ENCODE results near the gene PCDHA10. TPM values are rescaled to one million over a fixed set of nuclear protein-coding genes. Genes with fewer than 3 reads are reported as not detected.
"Not testable (repeated sequence)": the region's sequence is repeated elsewhere in the genome, so short reads cannot be mapped to it uniquely, and the experiment has no call there.

The PCDHA10 gene
- total and polyA plus RNA-seq, 2 of the 4 experiments (the other 2 are of a cell fraction), result under 0.01 to 0.02 TPM

DNA sequence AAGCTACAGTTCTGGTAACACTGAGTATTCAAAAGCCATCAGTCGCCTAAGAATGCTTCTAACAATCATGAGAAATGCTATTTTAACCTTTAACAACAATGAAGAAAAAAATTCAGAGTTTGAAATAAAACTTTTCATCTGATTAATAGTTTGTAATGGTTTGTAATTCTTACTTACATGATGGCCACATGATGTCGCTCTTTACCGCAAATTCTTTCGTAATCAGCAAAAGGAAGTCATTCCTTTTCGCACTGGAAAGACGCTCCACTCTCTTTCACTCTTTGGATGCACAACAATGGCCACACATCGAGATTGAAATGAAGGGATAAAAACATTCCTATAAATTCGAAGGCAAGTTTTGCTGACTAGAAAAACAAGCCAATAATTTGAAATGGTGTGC is 21.7 kb upstream of the PCDHA10 start, which contains the start of gene PCDHA7:
PCDHA7 (plus strand) TSS at position 277 of the 400 bp plus-strand sequence; CDS start at position 392, 115 bp downstream.
- no peak within 1 kb of the TSS for H2BK15ac ChIP-seq (ENCODE audit: low read depth, low read length)
- H3K4me1 ChIP-seq (ENCODE audit: control insufficient read depth, insufficient read depth, low read length), result no peaks in the 10 kb centered on the region
- no peak within 1 kb of the TSS for H3K27ac ChIP-seq (ENCODE audit: insufficient read depth, low read length)
- no peak within 1 kb of the TSS for H2AK5ac ChIP-seq (ENCODE audit: low read depth, low read length)
- no peak within 1 kb of the TSS for H2BK120ac ChIP-seq (ENCODE audit: low read depth, low read length)
- intact Hi-C loops (cut with micrococcal nuclease), result no loop called here
- no peak within 1 kb of the TSS for H2BK20ac ChIP-seq (ENCODE audit: low read depth, low read length)
- H3K9me3 ChIP-seq (ENCODE audit: control insufficient read depth, insufficient read depth, low read length), result peaks cover 22% of the 10 kb centered on the region
- H3K36me3 ChIP-seq (ENCODE audit: control insufficient read depth, insufficient read depth, low read length), result no peaks in the 10 kb centered on the region
- dilution Hi-C loops (cut with HindIII; ENCODE audit: low sequenced_read_pairs, unreplicated experiment), result no loop called here
- no peak for ATAC-seq (ENCODE audit: low read depth)
- H3K4me3 ChIP-seq (ENCODE audit: insufficient read depth, low read depth, low read length), result 0 out of 2 replicates have a peak within 1 kb of the TSS, but pooled peaks have one; percentile 7
- H4K91ac ChIP-seq (ENCODE audit: insufficient read depth, low read depth, low read length), result no peak within 1 kb of the TSS
- H2AFZ ChIP-seq (replicated peaks; ENCODE audit: low read length, poor library complexity), result peak within 1 kb of the TSS; percentile 49
- TF ChIP-seq, protein P1, sequence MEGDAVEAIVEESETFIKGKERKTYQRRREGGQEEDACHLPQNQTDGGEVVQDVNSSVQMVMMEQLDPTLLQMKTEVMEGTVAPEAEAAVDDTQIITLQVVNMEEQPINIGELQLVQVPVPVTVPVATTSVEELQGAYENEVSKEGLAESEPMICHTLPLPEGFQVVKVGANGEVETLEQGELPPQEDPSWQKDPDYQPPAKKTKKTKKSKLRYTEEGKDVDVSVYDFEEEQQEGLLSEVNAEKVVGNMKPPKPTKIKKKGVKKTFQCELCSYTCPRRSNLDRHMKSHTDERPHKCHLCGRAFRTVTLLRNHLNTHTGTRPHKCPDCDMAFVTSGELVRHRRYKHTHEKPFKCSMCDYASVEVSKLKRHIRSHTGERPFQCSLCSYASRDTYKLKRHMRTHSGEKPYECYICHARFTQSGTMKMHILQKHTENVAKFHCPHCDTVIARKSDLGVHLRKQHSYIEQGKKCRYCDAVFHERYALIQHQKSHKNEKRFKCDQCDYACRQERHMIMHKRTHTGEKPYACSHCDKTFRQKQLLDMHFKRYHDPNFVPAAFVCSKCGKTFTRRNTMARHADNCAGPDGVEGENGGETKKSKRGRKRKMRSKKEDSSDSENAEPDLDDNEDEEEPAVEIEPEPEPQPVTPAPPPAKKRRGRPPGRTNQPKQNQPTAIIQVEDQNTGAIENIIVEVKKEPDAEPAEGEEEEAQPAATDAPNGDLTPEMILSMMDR (conservative IDR thresholded peaks at IDR 0.05; ENCODE audit: low read depth, low read length), result peak; percentile 15; the same call in 1 of the 2 replicates
- TF ChIP-seq, protein P2, sequence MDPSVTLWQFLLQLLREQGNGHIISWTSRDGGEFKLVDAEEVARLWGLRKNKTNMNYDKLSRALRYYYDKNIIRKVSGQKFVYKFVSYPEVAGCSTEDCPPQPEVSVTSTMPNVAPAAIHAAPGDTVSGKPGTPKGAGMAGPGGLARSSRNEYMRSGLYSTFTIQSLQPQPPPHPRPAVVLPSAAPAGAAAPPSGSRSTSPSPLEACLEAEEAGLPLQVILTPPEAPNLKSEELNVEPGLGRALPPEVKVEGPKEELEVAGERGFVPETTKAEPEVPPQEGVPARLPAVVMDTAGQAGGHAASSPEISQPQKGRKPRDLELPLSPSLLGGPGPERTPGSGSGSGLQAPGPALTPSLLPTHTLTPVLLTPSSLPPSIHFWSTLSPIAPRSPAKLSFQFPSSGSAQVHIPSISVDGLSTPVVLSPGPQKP (IDR thresholded peaks at IDR 0.05; ENCODE audit: borderline replicate concordance, low read depth, low read length), result no peak
- H3K23ac ChIP-seq (ENCODE audit: low read depth, low read length), result no peak within 1 kb of the TSS
- no peak within 1 kb of the TSS for H4K8ac ChIP-seq (ENCODE audit: low read depth in 2 of 2, low read length in 2 of 2)
- H3K79me1 ChIP-seq (ENCODE audit: low read depth in 1 of 2, low read length in 2 of 2), result no peaks in the 10 kb centered on the region
- DNase-seq, result peak; percentile 2
- in situ Hi-C loops (cut with MboI; ENCODE audit: low sequenced_read_pairs), result no loop called here
- H4K20me1 ChIP-seq (ENCODE audit: insufficient read depth, low read length), result no peaks in the 10 kb centered on the region
- no peaks in the 10 kb centered on the region for H3K9me1 ChIP-seq (ENCODE audit: insufficient read depth, low read length)
- H2AK9ac ChIP-seq (replicated peaks; ENCODE audit: low read depth, low read length, poor library complexity), result no peak within 1 kb of the TSS
- H3K4ac ChIP-seq (ENCODE audit: low read depth, low read length), result no peak within 1 kb of the TSS
- H4K5ac ChIP-seq (ENCODE audit: low read depth, low read length), result no peak within 1 kb of the TSS
- no TSS peak for BruUV-seq (replicated peaks)
- H2BK5ac ChIP-seq (ENCODE audit: low read depth, low read length, poor library complexity, severe bottlenecking), result no peak within 1 kb of the TSS
- no peak within 1 kb of the TSS for H3K14ac ChIP-seq (replicated peaks; ENCODE audit: low read depth, low read length)
- ChIA-PET CTCF (no interaction called here), POLR2A (ENCODE audit: unreplicated experiment) (no interaction called here)
- no peak within 1 kb of the TSS for H3K18ac ChIP-seq (ENCODE audit: low read depth, low read length)
- no CpG with 5 or more reads among the region's 8 CpGs for WGBS, 2 experiments (ENCODE audit: extremely low coverage in 2 of 2, insufficient read length in 1 of 2)
- no peak within 1 kb of the TSS for H3K56ac ChIP-seq (ENCODE audit: extremely low read depth, insufficient read depth, low read length)
- H3K27me3 ChIP-seq (ENCODE audit: control insufficient read depth, insufficient read depth, low read length), result no peaks in the 10 kb centered on the region
- H3K9ac ChIP-seq (ENCODE audit: low read depth, low read length), result no peak within 1 kb of the TSS
- H3K4me2 ChIP-seq (ENCODE audit: low read depth, low read length), result no peak within 1 kb of the TSS

GRCh38 chr5:140834439-140835008 is 21.2 kb upstream of the PCDHA10 start:
- H2BK5ac ChIP-seq (ENCODE audit: low read depth, low read length, poor library complexity, severe bottlenecking); H4K20me1 ChIP-seq (ENCODE audit: insufficient read depth, low read length); BruUV-seq (replicated peaks); CTCF ChIA-PET; H4K91ac ChIP-seq (ENCODE audit: insufficient read depth, low read depth, low read length); H2AK9ac ChIP-seq (replicated peaks; ENCODE audit: low read depth, low read length, poor library complexity); H2AK5ac ChIP-seq (ENCODE audit: low read depth, low read length); H3K27ac ChIP-seq (ENCODE audit: insufficient read depth, low read length); ATAC-seq (ENCODE audit: low read depth); H3K27me3 ChIP-seq (ENCODE audit: control insufficient read depth, insufficient read depth, low read length); intact Hi-C loops (cut with micrococcal nuclease); POLR2A ChIA-PET (ENCODE audit: unreplicated experiment); H4K5ac ChIP-seq (ENCODE audit: low read depth, low read length); H3K9me1 ChIP-seq (ENCODE audit: insufficient read depth, low read length); H3K36me3 ChIP-seq (ENCODE audit: control insufficient read depth, insufficient read depth, low read length); H2BK20ac ChIP-seq (ENCODE audit: low read depth, low read length); H2BK15ac ChIP-seq (ENCODE audit: low read depth, low read length); H2BK120ac ChIP-seq (ENCODE audit: low read depth, low read length); dilution Hi-C loops (cut with HindIII; ENCODE audit: low sequenced_read_pairs, unreplicated experiment); H3K18ac ChIP-seq (ENCODE audit: low read depth, low read length); H3K79me1 ChIP-seq (ENCODE audit: low read depth in 1 of 2, low read length in 2 of 2); in situ Hi-C loops (cut with MboI; ENCODE audit: low sequenced_read_pairs); H3K4ac ChIP-seq (ENCODE audit: low read depth, low read length); H3K9ac ChIP-seq (ENCODE audit: low read depth, low read length); H3K56ac ChIP-seq (ENCODE audit: extremely low read depth, insufficient read depth, low read length); H3K4me1 ChIP-seq (ENCODE audit: control insufficient read depth, insufficient read depth, low read length); H3K4me2 ChIP-seq (ENCODE audit: low read depth, low read length); H3K23ac ChIP-seq (ENCODE audit: low read depth, low read length); H4K8ac ChIP-seq (ENCODE audit: low read depth in 2 of 2, low read length in 2 of 2); DNase-seq; H3K14ac ChIP-seq (replicated peaks; ENCODE audit: low read depth, low read length): not testable (repeated sequence)
- Histone ChIP-seq H3K4me3 (ENCODE audit: insufficient read depth, low read depth, low read length) (0 out of 2 replicates have a peak overlapping the region, but pooled peaks have one; percentile 7), H2AFZ (replicated peaks; ENCODE audit: low read length, poor library complexity) (peak overlapping the region; percentile 49), H3K9me3 (ENCODE audit: control insufficient read depth, insufficient read depth, low read length) (peaks cover 21% of the 10 kb centered on the region)
- WGBS, 2 experiments (ENCODE audit: extremely low coverage in 2 of 2, insufficient read length in 1 of 2), result 40% methylated on average over 2 of the region's 38 CpGs; no CpG with 5 or more reads in 1 of the 2 experiments
